HG02759 (cell line): ENCODE measurements around the gene AGRP.

ENCODE experiments used
- ATAC-seq: cut with Tn5 transposase; IDR thresholded peaks from one replicate; pipeline ENCODE4 v1.9.1; 2021; ENCODE audit warnings: mild to moderate bottlenecking, moderate library complexity; ENCODE audit not compliant: unreplicated experiment

The AGRP gene

DNA sequence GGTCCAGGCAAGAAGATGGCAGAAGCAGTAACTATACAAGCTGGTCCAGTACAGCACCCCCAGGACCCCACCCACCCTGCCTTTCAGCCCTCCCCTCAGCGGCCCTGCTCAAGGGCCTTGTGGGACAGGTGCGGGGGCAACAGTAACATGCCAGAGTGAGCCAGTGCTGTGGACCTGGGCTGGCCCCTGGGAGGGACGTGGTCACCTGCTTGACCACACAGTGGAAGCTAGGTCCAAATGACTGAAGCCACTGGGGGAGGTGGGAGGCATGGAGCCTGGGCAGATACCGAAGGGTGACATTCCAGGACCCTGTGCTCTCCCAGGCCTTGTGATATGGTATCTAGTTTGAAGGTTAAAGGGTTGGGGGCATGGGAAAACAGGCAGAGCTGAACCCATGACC, 19.7 kb downstream of the AGRP start:
- no peak for ATAC-seq

DNA sequence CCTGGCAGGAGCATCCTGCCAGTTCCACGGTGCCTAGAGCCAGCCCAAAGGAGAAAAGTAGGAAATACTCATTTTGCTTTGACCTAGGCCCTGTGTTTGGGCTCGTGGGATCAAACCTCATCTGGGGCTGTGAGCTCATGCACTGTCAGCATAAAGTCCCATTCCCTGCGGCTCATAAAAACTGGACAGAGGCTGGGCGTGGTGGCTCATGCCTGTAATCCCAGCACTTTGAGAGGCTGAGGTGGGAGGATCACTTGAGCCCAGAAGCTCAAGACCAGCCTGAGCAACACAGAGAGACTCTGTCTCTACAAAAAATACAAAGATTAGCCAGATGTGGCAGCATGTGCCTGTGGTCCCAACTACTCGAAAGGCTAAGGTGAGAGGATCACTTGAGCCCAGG, 20.3 kb downstream of the AGRP start:
- no peak for ATAC-seq

DNA sequence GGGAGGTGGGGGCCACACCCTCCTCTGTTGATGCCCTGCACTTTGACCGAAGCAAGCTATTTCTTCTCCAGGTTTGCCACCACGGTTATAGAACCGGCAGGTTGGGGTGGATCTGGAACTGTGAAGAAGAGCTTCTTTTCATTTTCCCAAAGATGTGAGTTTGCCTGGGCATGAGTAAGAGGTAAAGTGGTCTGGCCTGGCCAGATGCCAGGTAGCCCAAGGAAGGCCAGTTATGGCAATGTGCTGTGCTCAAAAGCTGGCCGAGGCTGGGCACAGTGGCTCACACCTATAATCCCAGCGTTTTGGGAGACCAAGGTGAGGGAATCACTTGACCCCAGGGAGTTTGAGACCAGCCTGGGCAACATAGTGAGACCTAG, 21.1 kb downstream of the AGRP start:
- no peak for ATAC-seq

DNA sequence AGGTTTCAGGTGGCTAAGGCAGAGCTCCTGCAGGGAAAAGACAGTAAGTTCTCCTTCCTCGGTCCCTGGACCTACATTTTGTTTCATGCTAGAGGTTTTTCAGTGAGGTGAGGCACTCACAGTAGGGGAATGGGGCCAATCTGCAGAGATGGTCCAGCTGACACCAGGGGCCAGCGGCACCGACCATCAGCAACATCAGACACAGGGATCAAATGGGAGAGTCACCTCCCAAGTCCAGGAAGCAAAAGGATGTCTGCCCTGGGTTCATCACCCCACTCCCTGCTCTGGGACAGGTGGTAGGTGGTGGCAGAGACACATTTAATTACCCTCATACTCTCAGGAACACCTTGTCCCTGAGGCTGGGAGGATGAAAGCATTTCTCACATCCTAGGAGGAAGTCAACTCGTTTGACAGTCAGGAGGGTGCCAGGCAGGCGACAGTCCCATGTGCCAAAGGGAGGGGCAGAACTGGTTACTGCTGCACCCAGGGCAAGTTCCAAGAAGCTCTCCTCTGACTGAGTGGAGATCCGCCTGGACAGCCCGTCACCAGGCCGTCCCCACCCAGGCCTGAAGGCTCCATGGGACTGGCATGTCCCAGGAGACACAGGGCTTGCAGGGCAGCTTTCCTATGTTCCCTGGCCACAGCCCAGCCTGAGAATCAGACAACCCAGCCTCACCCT, 21.6 kb downstream of the AGRP start:
- no peak for ATAC-seq

DNA sequence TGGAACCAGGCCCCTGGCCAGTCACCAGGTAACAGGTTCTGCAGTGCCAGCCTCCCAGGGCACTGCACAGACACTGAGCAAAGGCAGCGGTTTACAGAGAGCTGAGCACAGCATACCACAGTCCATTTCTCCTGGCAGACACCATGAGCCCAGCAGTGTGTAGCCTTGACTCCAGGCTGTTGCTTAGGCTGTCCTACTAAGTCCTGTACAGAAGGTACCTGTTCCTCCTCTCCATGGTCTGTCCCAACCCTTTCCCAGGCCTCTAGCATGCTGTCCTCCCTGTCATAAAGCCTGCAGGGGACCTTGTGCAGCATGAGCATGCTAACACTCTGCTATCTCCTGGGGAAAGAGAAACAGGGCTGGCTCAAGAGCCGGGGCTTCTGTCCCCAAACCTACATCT, 22.4 kb downstream of the AGRP start:
- no peak for ATAC-seq

DNA sequence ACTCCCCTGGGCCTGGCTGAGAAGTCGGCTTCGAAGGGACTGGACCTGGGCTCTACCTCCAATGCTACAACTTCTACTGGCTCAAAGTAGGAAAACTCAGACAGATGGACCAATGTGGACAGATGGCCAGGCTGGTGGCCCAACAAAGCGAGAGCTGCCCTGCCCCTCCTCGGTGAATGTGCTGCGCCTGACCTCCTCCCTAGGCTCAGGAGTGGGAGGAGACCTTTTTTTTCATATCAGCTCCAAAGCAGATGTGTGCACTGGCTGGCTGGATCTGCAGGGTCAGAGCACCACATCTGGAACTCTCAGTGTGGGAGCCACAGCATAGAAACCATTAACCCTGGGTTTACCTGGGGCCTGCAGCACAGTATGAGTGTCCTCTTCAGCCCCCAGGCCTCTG, 23.2 kb downstream of the AGRP start:
- no peak for ATAC-seq

DNA sequence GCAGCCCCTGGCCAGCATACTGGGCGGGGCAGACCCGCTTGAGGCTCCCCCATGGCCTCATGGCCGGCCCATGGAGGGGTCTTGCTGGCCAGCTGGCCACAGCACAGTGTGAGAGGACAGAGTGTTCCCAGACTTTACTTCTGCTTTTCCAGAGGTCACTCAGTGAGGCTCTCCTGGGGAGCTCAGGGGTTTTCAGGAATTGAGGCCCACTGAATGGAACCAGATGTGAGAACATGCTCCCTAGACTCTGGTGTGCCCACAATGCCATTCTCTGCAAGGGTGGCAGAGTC, 23.5 kb downstream of the AGRP start:
- ATAC-seq, result no peak

DNA sequence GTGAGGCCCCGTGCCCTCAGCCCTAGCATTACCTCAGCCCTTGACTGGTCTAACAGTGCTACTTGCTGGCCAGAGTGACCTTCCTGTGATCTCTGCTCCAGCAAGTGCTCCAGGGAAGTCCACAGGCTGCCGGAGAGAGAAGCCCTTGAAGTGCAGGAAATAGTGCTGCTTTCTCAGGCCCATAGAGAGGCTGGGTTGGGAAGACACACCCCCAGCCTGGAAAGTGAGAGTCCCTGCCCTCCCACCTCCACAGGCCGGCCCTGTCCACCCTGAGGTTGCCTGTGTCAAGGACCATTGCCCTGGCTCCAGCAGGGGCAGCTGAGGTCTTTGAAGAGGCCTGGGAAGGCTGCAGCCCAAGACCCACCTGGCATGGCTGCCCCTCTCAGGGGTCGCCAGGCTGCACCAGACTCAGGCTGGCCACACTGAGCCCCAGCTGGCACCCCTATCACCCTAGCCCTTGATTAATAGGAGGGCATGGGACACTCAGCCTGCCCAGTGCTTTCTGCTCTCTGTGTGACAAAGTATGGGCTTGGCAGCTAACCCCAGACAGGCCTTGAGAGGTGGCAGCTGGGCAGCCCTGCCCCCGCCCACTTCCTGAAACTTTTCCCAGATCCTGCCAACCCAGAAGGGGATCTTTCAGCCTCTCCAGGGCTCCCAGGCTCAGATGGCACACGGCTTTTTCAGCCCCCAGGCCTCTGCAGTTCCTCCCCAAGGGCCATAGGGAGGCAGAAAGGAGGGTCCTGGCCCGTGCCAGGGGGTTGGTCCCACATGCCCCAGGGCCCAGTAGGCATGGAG, 24.1 kb downstream of the AGRP start:
- ATAC-seq, result no peak

DNA sequence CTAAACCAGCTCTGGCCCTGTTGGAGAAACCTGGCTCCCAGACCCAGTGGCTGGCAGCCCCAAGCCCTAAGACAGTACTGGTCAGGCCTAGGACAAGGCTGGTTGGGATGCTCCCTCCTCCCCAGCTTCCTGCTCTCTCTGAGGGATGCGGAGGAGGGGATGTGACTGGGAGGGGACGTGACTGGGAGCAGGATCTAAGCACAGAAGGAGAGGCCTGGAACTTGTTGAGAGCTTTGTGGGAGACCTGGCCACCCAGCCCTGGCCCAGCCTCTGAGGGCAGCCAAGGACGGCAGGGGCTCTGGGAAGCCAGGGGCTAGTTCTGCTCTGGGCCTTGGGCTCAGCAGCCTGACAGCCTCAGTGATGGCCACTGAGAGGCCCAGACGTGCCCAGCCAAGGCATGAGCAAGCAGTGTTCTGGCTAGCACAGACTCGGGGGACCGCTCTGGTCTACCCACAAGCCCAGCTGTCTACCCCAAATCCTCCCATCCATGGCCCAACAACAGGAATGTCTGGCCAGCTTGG, 25.2 kb downstream of the AGRP start:
- ATAC-seq, result no peak

DNA sequence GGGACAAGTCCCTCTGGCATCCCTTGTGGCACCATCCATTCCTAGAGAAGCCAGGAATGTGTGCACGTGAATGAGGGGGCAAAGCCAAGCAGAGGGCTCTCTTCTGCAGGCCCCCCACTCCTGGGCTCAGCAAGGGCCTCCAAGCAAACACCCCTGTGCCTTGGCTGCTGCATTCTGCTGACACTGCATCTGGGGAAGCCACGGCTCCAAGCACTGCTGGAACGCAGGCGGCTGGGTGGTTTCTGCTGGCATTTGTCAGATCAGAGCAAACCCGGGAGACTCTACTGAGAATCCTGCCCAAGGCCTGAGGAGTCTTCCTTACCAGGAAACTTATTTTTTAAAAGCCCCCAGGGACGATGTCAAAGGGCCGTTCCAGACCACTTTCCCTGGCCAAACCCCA, 25.7 kb downstream of the AGRP start:
- ATAC-seq, result no peak

DNA sequence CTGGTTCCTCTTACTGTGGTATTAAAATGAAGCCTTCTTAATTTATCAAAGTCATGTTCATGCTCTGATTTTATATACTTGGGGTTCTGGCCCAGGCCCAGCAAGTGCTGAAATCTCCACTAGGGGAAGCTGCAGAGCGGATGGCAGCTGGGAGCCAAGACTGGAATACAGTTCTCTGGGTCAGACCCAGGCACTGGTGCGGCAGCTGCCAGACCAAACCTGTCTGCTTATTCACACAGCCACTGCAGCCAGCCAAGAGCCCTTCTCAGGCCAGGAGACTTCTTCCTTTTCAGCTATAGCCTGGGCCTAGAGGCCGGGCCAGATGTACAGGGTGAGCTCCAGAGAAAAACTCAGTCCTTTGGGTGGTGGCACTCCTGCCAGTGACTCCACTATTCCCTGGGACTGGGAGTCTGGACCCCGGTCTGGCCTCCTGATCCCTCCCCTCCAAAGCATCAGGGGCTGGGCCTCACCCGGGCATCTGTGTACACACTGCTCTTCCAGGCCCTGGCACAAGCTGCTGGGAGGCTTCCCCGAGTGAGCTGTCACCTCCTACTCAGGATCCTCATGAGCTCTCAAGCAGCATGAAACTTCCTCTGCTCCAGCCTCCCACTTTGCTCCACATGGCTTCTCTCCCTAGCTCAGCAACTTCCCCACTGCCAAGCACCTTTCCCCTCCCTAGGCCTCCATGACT, 26.8 kb downstream of the AGRP start:
- ATAC-seq, result no peak

DNA sequence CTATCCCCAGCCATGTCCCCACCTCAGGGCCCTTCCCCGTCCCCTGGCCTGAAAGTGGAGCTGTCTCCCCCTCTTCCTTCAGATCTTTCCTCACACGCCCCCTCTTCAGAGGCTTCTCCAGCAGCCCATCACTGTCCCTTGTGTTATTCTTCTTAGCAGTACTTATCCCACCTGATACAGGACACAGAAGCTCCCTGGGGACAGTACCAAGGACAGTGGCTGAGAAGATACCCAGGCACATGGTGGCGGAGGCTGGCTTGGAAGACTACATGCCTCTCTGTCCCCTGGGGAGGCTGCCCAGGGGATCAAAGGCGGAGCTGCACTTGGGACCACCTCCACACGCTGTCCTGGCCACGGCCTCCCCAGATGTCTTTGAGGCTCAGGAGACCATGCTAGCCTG, 28.5 kb downstream of the AGRP start:
- no peak for ATAC-seq

DNA sequence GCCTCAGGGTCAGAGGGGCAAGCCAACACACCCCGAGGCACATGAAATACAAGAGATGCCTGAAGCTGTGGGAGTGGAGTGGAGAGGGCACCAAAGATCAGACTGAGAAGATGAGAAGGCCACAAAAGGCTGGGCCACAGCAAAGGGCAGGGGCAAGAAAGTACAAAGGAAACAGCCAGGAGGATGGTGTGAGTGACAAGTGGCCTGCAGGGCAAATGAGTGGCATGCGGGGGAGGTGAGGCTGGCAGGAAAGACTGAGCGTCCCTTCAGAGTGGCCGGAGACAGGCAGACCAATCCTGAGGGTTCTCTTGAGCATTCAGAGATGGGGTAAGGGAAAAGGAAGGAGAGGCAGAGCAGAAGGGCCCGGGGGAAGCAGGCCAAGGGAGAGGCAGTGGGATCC, 29.2 kb downstream of the AGRP start:
- ATAC-seq, result no peak

DNA sequence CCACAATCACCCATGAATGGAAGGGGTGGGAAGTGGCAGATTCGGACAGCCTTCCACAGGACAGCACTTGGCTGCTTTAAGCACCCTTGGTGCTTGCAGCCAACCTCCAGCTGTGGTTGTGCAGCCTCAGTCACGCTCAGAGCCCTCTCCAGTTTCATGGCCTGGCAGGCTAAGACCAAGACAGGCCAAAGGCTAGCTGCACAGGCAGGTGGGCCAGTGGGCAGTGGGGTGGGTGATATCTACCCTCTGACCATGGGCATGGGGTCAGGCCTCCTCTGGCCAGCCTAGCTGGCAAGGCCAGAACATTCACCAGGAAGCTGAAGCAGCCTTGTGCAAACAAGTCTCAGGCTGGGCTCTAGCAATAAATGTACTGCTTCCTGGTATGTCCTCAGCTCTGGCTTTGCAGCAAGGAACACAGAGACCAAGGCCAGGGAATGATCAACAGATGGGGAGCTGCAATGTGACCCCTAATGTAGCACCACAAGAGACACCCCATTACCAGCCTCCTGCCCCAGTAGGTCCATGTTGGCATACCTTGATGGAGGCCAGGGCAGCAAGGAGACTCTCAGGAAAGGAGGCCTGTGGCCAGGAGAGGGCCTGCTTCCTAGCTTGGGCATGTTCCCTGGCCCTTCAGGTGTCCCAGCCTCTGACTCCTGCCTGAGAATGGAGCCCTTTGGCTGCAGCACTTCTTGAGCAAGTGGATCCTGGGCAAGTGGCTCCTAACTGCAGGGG, 31.5 kb downstream of the AGRP start:
- ATAC-seq, result no peak

DNA sequence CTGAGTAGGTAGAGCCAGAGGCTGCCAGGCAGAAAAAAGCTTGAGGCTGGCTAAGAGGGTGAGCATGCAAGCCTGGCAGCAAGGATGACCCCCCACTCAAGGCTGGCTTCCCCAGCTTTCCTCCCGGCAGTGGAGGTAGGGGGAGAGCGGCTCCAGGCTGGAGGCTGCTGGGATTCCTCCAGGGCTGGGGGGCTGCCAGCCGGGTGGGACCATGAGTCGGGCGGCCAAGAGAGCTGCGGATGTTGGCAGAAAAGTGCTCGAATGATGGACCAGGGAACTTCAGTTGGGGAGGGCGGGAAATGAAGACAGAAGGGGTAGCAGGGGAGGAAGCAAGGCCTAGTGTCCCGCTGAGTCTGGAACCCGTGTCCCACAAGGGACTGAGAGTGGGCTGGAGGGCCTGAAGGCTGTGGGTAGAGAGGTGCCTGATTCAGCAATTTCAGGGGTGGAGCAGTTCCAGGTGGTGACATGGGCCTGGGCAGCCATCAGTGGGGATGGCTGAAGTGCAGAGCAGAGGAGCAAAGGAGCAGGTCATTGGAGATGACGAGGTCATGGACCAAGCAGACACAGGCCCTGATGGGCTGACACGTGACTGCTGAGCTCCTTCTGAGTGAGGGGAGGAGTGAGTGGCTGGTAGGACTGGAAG, 32.2 kb downstream of the AGRP start:
- ATAC-seq, result no peak

DNA sequence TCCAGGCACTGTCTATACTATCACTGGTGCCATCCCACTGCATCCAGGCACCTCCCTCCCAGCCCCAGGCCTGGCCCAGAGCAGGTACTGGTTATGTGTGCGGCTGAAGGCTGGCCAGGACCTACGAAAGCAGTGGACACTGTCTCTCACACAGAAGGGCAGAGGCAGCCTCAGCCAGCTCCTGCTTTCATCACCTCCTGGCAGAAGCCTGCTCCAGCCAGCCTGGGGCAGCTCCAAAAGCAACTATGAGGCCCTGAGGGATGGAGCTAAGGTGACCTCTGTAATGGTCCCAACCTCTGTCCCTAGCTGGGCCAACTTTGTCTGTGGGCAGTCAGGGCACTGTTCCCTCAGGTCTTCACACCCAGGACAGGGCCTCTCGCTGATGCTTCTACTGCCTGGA, 33.6 kb downstream of the AGRP start:
- no peak for ATAC-seq

DNA sequence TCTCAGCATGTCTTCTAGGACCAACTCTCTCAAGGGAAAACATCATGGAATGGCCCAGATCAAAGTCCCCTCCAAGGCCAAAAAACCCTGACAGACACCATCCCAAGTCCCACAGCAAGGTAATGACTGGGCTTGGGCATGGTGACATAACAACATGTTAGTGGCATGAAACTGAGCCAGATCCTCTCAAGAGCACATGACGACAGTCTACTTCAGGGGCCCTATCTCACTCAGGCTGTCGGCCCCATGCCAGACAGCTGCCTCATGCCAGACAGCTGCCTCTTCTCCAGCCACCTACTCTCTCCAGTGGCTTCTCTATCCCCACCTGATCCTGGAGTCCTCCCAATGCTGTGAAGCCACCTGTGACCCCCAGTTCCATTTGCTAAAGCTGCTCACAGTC, 34.0 kb downstream of the AGRP start:
- no peak for ATAC-seq

DNA sequence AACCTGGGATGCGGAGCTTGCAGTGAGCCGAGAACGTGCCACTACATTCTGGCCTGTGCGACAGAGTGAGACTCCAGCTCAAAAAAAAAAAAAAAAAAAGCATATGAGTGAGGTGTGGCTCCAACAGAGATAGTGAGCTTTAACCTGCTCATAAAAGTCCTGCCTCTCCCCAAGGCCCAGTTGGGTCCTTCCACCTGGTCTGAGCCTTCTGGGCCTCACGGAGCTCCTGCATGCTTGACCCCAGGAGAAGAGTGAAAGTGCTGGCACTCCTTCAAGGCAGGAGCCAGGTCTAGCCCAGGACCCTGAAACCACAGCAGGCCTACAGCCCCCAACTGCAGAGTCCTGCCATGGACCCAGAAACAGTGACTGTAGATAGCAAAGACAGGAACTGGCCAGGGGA, 34.8 kb downstream of the AGRP start:
- ATAC-seq, result no peak

DNA sequence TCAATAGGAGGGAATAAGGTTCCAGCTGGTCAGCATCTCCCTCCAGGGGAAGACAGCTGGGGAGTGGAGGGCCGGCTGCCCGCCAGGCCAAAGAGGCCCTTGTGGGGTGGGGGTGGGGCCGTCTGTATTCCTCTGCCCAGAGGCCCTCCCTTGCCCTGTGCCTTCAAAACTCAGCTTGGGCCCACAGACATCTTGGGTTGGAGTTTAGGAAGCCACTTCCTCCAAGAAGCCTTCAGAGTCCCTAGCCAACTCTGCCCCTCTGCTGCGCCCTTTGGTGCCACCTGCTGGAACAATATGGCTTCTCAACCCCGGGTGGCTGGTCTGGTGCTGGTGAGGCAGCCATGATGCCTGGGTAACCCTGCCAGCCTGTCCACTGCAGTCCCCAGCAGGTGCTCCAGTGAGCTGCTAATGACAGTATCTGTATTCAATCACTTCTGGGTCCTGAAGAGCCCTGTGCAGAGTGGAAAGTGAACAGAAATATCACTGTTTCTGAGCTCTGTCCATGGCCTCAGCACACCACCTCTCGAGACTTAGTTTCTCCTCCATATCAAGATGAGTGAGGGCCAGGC, 35.8 kb downstream of the AGRP start:
- ATAC-seq, result peak; percentile 59

DNA sequence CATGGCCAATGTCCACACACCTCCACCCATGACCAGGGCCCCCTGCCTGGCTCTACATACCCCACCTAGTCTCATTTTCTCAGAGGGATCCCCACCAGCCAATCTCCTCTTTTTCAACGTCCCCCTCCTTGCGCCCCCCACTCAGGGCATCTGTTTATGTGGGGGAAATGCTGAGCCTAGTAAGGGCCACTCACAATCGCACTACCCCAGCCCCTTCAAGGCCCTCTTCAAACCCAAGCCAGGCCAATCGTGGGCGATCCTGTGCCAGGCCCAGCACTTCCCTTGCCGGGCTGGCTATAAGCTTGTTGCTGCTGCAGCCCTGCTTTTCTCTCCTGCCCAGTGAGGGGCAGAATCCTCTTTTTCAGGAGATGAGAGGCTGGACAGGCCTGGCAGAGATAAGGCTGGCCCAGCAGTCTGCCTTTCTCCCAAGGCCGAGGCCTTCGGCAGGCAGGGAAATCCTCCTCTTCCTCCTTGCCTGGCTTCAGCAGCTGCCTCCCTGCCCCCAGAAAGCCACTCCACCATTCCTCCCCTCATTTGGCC, 36.3 kb downstream of the AGRP start:
- ATAC-seq, result no peak
